ENCODE results near the gene ATG7.

DNA sequence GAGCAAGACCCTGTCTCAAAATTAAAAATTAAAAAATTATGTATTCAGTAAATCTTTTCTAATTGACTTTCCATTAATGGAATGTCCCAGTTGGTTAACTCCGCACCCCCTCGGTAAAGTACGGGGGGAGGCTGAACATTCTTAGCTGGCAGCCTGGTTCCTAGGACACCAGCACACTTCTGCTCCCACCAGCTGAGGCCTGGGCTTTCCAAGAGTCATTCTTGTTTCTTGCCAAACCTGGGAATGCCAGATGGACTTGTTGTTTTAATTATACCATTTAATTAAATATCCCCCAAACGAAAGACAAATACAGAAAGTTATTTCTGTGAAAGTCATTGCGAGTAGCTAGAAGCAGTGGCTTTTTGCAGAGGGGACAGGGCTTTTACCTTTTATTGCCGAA, 192.2 kb downstream of the ATG7 start:
- TF ChIP-seq, protein P1, sequence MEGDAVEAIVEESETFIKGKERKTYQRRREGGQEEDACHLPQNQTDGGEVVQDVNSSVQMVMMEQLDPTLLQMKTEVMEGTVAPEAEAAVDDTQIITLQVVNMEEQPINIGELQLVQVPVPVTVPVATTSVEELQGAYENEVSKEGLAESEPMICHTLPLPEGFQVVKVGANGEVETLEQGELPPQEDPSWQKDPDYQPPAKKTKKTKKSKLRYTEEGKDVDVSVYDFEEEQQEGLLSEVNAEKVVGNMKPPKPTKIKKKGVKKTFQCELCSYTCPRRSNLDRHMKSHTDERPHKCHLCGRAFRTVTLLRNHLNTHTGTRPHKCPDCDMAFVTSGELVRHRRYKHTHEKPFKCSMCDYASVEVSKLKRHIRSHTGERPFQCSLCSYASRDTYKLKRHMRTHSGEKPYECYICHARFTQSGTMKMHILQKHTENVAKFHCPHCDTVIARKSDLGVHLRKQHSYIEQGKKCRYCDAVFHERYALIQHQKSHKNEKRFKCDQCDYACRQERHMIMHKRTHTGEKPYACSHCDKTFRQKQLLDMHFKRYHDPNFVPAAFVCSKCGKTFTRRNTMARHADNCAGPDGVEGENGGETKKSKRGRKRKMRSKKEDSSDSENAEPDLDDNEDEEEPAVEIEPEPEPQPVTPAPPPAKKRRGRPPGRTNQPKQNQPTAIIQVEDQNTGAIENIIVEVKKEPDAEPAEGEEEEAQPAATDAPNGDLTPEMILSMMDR (IDR thresholded peaks at IDR 0.05) = no peak
- no peak for TF ChIP-seq POLR2A (IDR thresholded peaks at IDR 0.05)

All from uterus (tissue), 2 donors.